ENCODE data around the gene GAMT.

GAMT gene

DNA sequence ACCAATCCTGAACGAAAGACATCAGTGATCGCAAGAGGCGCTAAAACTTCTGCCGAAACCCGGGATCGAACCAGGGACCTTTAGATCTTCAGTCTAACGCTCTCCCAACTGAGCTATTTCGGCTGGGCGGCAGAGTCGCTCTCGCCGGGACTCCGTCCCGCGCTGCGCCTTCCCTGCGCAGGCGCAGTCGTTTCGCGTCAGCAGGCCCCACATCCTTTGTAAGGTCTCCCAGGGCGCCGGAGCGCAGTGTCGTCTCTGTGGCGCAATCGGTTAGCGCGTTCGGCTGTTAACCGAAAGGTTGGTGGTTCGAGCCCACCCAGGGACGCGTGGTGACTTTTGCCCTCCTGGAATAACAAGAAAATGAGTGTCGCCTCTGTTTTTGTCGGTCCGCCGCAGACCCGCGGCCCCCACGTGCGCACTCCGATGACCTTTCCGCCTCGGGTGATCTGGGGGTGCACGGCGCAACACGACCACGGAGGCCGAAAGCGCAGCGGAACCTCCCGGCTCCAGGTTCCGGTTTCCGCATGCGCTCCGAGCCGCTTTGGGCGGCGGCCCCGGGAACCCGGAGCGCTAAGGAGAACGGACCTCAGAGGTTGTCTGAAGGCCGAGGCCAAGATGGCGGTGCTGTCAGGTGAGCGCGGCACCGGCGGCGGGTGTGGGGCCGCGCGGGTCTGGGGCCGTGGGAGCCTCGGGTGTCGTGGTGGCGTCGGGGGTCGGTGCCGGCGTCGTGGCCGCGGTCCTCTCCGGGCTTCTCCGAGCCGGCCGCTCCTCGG is 17.8 kb downstream of the GAMT start, which contains the start of gene NDUFS7:
Gene NDUFS7 (plus strand): TSS at position 596 of the 773 bp plus-strand sequence. CDS start 20 bp downstream, at position 616.
- peak; percentile 92 for DNase-seq

DNA sequence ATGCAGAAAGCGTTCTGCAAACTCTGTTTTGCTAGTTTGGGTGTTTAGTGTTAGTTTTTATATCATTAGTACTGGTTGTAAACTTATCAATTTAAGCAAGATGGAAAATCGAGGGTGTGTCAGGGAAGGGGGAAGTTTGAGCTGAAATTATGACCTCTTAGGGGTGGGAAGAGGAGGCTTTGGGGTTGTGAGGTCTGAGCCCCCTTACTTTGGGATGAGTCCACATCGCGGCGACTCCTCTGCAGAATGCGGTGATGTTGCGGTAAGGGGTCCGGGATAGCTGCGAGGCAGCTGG is 18.4 kb downstream of the GAMT start:
- no peak for DNase-seq

DNA sequence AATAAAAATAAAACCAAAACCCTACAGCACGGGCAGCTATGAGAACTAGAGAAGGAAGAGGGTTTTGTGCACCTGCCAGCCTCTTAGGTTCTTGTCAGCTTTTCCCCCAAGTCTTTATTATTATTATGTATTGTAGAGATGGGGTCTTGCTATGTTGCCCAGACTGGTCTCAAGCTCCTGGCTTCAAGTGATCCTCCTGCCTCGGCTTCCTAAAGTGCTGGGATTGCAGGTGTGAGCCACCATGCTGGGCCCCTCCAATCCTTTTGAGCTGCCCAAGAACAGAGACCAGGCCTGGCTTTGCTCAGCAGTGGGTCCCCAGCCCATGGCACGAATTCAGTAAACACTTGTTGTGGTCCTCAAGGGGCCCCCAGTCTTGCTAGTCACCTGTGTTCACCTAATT is 19.1 kb downstream of the GAMT start:
- DNase-seq, result no peak

DNA sequence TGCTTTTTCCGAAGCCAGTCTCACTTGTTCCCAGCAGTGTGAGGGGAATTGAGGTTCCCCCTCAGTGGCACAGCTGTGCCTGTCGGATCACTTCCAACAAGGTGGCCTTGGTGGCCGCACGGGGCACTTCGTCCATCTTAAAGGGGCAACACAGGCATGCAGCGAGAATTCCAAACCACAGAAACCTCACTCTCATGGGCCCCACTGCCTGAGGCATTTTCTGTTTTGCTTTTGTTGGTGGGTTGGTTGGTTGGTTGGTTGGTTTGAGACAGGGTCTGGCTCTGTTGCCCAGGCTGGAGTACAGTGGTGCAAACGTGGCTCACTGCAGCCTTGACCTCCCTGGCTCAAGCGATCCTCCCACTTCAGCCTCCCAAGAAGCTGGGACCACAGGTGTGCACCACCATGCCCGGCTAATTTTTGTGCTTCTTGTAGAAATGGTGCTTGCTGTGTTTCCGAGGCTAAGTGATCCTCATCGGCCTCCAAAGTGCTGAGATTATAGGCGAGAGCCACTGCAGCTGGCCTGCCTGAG is 21.3 kb downstream of the GAMT start:
- no peak for DNase-seq

DNA sequence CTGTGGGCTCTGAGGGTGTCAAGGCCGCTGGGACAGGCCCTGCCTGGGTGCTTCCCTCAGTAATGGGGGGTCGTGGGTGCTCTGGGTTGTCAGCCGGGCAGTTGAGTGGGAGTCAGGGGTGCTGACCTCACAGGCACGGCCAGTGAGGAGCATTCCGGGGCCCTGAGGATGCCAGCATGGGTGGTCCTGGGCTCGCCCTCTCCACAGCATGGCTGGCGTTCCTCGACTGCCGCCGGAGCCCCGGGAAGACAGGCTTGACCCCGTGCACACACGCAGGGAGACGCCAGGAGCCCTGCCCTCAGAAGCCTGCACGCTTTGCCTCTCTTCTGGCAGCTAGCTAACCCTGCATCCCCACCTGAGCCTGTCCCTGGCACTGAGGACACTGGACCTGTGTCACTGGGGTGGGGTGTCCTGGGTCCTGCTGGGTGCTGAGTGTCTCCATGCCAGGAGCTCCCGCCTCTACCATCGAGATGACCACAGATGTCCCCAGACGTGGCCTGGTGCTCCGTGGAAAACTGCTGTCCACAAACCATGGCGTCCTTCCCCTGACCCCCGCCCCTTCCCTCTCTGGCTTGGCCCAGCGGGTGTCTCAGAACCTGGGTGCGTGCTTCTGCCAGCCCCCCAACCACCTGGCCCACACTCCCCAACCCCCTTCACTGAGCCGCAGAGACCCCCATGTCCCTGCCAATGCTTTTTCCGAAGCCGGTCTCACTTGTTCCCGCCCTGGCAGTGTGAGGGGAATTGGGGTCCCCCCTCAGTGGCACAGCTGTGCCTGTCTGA is 22.0 kb downstream of the GAMT start:
- no peak for DNase-seq

DNA sequence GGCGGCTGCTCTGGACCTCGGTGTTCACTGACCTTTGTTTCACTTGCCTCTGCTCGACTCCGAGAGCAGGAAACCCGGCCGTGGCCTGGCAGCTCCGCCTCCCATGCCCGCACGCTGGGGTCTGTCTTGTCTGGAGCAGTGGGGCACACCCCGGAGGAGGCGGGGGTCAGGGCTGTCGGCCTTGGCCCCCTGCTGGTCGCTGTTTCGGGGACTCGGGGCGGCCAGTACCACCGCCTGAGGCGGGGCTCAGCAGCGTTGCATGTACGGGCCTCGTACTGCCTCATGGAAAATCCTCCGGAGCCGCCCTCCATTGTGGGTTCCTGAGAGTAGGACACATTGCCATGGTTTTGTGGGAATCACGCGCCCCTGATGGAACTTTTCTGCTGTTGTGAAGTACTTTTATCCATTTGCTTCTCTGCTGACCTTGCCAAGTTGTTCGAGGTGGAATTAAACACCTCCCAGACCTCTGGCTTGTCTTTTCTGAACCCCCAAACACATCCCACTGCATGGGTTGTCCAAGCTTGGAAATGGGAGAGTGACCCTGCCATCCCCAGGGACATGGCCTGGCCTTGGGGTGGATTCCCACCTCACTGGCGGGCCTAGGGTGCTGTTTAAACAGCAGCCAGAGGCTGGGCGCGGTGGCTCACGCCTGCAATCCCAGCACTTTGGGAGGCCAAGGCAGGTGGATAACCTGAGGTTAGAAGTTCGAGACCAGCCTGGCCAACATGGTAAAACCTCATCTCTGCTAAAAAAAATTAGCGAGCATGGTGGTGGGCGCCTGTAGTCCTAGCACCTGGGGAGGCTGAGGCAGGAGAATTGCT is 23.2 kb downstream of the GAMT start:
- DNase-seq, result no peak

DNA sequence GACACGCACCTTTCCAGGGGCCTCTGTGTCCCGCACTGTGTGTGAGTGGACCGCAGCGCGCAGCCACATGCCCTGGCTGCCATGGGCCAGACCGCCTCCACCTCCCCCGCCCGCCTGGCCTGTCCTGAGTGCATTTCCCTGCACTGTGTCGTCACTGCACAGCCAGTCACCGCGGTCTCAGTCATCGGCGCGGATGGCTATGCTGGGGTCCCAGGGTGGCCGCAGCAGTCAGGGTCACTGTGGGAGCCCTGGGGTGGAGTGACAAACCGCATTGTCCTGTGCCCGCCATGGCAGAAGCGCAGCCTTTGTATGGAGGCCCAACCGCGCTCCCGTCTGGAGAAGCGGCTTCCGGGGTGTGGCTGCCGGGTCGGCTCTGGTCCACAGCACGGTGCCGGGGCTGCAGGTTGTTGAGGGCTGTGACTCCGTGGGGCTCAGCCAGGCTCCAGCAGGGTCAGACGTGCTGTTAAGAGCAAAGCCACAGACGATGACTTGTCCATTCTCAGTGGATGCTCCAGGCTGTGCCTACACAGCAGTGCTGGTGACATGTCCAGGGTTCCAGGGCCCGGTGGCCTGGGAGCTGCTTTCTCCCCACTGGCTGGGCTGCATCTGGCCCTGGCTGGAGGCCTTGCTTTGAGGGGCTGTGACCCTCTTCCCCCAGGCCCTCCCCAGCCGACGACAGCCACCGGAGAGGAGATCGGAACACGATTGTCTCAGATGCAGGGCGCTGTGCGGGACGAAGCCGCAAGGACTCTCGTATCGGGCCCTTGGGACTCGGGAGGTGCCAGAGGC is 24.0 kb downstream of the GAMT start:
- DNase-seq, result no peak

DNA sequence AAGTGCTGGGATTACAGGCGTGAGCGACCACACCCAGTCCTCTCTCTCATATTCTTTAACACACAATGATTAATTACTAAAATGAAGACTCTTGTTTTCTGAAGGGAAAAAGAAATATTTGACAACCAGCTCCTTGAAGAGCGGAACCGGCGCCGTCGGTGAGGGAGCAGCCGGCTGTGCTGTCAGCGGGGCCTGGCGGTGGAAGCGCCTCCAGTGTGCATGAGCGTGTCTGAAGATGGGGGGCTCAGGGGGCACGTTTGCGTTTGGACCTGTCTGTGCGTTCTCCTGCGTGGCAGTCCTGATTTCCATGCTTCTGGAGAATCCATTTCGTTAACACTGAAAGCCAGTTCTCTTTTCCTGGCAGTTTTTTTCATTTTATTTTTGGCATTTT is 24.9 kb downstream of the GAMT start:
- no peak for DNase-seq

DNA sequence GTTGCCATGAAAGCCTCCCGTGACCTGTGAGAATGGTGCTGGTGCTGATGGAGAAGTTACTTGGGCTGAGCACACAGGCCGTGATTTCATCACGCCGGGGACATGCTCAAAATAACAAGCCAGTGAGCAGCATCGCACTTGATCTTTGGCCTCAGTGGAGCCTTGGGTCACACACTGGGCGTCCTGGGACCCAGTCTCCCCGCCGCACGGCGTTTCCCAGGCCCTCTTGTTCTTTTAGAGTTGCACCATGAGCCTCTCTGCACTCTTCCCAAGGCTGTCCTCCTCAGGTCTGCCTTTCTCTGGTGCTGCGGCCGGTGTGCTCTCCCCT is 27.1 kb downstream of the GAMT start:
- DNase-seq, result no peak

DNA sequence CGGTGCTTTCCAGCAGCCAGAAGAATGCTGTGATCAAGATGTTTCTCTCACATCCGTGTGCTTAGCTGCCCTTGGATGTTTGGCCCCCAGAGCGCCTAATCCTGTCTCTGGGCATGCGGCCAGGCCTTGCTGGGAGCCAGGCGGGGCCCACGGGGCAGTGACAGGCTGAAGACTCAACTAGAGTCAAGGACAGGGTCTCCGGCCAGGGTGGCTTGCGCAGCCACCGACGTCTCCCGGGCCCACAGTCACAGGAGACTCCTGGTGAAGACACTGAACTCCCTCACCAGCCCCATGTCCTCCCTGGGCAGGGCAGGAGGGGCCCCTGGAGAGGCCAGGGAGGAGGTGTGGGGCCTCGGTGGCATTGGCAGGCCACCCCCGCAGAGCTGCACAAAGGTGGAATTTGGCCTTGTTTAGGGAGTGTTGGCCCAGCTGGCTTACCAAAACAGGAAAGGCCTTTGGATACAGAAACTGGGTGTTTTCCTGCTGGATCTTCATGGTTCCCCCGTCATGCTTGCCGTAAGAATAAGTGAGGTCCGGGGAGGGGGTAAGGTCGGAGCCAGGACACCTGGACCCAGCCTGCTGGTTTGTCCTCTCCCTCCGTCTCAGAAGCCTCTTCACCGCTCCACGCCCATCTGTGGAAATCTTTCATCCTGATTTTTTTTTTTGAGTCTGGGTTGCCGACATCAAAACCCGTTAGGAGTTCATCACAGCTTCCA is 27.6 kb downstream of the GAMT start:
- no peak for DNase-seq

DNA sequence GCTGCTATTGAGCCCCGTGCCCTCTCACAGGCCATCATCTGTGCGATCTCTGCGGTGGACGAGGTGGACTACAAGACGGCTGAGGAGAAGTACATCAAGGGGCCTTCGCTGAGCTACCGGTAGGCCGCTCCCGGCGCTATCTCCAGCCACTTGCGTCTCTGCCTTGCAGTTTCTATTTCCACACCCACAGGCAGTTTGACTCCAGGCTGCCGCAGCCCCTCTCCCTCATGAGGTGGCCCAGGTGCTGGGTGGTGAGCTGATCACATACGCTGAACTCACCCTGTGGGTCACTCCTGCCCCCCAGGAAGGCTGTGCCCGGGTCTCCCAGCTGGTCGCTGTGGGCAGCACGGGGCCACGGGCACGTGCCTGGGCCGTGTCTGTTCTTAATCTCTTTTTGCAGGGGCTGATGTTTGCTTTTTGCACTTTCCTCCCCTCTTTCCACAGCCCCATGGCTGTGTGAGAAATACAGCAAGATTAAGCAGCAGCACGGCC is 28.3 kb downstream of the GAMT start:
- DNase-seq, result no peak

DNA sequence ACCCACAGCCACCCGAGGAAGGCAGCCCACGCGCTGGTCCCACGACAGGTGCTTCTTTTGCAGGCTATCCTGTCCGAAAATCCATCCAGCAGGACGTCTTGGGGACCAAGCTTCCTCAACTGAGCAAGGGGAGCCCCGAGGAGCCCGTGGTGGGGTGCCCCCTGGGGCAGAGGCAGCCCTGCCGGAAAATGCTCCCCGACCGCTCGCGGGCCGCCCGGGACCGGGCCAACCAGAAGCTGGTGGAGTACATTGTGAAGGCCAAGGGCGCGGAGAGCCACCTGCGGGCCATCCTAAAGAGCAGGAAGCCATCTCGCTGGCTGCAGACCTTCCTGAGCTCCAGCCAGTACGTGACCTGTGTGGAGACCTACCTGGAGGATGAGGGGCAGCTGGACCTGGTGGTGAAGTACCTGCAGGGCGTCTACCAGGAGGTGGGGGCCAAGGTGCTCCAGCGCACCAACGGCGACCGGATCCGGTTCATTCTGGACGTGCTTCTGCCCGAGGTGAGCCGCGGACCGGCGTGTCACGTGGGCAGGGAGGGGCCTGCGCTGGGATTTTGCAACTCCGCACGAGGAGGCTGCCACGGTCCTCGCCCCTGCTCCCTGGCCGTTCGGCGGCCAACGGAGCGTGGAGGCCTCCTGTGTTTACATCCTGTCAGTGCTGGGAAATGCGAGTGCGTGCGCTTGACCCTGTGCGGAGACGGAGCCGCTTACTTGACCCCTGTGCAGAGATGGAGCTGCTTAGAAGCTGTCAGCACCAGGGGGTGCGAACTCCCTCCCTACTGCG is 30.6 kb downstream of the GAMT start:
- no peak for DNase-seq

DNA sequence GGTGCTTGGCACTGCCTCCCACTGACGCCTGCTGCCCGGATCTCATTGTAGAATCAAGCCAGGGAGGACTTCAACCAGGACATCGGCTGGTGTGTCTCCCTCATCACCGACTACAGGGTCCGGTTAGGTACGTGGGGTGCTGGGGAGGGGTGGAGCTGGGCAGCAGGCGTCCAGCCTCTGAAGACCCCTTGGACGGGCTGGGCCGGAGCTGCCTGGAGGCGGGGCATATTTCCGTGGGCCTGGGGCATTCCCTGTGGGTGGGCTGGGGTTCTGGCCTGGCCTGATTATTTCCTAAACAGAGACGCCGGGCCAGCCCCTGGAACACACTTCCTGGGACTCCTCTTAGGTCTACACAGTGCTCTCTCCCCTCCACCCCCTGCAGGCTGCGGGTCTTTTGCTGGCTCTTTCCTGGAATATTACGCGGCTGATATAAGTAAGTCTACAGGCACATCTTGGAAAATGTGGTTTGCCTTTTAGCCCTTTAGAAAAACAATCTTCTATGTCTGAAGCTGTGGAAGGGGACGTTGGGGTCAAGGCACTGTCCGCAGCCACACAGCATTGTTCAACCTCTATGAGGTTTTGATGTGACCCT is 32.0 kb downstream of the GAMT start:
- no peak for DNase-seq

DNA sequence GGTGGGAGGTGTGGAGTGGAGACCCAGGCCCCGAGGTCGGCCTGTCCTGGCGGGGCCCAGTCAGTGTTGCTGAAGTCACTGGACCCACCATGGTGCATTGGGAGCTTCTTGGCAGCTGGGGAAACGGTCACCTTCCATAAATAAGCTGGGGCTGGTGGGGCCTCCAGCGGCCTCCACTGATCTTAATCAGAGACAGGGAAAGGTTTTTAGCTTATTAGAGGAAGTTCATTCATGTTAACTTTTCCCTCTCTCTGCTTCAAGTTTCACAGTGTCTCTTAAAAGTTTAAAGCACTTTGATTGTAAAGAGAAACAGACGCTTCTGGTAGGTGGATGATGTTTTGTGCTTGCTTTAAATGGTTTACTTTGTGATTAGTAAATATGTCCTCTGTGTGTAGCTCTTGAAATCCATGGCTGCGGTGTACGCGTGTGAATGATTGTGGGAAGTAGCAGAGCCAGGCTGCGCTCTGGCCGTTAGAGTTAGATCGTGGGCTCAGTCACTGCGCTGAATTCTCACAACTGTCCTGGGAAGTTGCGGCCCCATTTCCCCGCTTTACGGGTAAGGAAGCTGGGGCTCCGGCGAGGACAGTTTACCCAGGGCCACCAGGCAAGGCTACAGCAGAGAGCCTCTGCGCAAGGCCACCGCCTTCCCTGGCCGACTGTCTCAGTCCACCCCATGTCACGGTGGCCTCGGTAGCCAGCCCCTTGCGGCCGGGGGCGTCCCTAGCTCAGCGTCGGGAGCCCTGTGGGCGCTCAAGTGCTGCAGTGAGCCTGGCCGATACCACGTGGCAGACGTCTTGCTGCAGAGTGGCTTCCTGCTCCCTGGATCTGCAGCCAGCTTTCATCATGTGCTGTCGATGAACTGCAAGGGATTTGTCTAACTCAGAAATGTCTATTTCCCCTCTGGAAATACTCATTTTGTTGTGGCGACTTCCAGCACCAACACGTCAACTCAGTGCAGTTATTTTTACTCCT is 34.2 kb downstream of the GAMT start:
- DNase-seq, result peak; percentile 56

DNA sequence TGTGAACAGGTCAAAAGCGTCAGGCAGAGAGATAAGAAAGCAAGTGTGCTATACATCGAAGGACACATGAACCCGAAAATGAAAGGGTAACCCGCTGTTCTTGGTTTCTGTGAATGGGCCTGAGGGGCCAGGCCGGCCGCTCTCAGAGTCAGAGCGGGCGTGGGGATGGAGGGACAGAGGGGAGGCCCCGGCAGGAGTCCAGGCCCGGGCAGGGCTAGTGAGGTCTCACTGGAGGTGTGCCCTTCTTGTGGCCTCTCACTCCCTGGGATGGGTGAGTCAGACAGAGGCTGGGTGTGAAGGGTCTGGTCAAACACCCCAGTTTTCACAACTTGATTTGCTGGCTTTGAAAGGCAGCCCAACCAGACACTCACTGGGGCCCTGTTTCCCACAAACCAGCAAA is 35.0 kb downstream of the GAMT start:
- DNase-seq, result no peak

DNA sequence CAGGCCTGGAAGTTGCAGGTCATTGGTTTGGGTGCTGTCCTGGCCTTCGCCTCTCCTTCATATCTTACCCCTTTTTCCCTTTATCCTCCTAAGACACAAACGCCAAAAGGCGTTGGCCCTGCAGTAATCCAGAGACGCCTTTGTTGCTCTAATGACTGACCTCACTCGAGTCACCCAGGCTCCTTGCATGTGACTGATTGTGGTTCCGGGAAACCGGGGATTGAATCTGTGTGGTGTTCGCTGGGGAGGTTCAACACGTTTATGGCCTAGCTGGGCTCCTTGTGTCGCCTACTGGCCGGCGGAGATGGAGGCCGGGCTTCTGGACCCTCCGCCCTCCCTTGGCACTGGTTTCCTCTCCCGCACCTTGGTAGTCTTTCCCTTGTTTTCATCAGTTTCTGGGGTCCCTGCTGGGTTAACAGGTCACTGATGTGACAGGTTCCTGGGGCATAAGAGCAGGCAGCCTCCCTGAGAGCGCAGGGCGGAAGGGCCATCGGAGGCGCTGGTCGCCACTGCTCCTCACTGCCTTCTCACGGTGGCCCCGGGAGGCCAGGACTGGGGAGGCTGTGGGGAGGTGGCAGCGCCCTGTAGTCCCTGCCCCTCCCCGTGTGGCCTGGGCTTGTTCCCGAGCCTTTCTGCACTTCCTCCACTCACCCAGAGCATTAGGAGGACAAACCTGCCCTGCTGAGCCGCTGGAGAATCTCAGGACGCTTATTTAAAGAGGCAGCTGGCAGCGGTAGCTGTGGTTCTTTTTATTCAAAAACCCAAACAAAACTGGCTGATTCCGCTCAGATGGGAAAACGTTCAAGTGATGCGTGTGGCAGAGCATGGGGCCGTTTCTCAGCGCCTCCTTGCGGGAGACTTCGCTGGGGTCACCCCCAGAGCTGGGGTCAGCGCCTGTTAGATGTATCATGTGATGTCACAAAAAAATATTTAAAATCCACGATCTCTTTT is 35.7 kb downstream of the GAMT start:
- no peak for DNase-seq

DNA sequence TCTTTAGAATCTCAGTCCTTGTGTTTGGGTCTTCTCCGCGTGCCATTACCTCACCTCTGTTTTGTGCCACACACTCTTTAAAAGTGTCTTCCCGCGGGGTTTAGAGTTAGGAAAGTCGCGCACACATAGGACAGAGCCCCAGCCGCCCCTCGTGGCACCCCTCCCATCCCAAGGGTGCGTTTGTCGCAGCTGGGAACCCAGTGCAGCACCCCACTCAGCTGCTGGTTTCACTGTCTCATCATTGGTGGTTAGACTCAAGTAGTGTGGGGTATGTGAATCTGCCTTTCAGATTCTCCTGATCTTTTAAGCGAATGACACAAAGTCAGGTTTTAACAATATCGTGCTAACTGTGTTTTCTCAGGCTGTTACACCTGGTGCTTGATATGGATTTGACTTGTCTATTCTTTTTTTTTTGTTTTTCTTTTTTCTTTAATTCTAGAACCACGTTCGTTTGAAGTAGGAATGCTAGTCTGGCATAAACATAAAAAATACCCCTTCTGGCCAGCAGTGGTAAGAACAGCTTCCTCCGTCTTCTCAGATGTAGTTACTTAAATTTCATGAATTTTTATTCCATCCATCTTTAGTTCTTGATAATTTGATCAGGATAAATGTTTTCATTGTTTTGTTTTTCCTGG is 37.2 kb downstream of the GAMT start:
- DNase-seq, result no peak

DNA sequence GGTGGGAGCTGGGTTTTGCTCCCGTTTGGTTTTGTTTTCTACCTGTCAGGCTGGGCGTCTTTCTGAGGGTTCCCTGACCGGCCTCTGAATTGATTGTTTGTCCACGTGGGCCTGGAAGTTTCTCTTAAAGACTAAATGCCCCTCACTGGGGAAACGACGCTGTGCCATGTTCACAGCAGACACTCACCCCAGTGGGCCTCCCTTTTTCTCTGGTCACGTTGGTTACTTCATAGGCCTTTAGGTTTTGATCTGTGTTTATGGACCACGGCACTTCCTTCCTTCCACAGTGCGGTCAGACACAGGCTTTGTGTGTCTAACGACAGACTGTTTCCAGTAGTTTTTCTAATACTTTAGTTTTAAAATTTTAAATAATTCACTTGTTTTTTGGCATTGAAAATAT is 37.7 kb downstream of the GAMT start:
- peak; percentile 29 for DNase-seq
